GM18907 (cell line): ENCODE results near the gene GAPVD1.
A peak's percentile ranks its signal among the peaks of the same experiment; 100 is the strongest.
"Not testable (repeated sequence)": the region's sequence is repeated elsewhere in the genome, so short reads cannot be mapped to it uniquely, and the experiment has no call there.

Experiments
- ATAC-seq: cut with Tn5 transposase; IDR thresholded peaks from one replicate; pipeline ENCODE4 v1.9.1; 2021; ENCODE audit warnings: mild to moderate bottlenecking, moderate library complexity; ENCODE audit not compliant: unreplicated experiment

GAPVD1 gene

DNA sequence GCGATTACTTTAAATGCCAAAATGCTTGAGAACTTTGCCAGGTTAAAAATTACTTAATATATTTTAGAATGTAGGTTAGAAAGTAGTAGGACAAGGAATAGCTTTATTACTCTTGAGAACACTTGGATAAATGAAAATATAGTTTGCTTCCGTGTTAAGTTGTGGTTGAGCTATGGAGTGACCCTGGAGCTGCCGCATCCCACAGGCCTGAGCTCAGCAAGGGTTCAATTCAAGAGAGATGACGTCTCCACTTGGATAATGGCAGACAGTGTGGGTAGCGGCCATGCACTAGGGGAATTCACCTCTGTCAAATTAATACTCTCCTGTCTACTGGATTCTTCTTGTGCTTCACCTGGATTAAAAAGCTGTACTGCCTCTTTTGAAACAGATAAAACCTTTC, 105.0 kb downstream of the GAPVD1 start:
- ATAC-seq, result no peak

DNA sequence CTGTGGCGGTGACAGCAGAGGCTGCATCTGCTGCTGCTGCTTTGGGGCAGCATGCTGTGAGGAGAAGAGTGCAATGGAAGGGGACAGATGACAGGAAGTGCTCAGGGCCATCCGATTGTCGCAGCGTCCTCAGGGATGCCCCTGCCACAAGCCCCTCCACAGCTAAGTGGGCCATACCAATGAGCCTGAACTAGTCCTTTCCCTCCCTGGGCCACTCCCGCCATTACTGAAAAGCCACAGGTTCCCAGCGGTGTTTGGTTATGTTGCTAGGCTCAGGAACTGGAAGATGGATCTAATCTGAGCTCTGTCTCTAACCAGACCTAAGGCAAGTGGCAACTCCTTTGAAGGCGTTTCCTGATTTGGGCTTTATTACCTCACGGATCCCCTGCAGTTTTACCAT, 109.2 kb downstream of the GAPVD1 start:
- no peak for ATAC-seq

DNA sequence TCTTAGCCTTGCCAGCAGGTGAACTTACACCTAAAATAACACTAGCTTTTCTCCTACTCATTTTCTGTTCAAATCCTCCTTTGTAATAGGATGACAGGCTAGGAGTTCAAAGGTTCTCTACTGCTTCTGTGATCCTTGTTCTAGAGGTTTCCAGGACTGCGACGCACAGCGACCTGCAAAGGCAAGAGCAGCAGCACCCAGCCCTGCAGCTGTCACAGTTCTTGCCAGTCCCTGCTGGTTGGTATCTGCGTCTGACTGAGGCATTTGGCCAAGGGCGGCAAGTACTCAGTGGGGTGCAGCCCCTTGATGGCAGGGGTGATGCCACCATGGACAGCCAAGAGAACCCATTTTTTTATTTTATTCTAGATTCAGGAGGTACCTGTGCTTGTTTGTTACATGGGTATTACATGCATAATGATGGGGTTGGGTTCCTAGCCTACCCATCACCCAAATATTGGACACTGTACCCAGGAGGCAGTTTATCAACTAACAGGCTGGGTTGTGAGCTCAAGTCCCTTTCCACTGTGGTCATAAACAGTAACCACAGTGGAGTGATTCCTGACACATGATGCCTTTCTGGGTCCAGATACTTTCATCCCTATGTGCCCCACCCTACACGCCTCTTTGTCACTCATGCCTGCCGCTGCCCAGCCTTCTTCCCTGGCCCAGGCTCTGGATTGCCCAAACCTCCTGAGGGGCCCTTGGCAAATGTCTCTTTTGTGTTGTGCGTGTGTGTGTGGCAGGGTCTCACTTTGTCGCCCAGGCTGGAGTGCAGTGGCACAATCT, 111.0 kb downstream of the GAPVD1 start:
- ATAC-seq, result no peak

DNA sequence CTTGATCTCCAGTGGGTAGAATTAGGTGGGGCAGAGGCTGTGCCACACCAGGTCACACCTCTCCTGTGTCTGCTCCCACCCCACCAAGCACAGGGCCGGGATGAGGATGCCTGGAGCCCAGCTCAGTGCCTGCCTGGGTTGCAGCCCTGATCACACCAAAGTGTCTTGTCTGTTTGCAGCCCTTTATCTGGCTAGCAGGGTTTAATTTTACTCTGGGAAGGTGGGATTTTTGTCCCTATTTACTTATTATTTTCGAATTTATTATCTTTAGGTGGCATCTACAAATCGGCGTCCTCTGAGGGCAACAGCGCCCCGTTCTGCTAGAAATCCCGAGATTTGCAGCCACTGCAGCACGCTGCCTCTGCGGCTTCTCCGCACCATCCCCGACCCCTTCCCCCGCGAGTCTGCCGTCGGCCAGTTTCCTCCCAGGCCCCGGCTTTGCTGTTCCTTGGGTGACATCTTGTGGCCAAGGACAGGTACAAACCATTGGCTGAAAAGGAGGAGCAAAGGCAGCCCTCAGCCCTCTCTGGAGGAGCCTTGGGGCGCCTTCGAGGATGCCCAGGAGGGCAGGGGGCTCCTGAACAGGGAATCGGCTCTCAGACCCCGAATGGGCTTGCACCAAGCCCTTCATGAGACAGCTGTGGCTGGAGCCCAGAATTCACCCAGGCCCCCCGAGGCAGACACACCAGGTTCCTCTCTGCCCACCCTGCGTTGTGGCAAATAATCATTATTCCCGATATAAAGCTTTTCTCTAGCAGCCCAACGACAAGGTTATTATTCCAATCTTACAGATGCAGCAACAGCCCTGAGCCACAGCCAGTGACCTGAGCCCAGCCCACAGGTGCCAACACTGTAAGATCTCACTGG, 113.0 kb downstream of the GAPVD1 start:
- ATAC-seq, result peak; percentile 65

DNA sequence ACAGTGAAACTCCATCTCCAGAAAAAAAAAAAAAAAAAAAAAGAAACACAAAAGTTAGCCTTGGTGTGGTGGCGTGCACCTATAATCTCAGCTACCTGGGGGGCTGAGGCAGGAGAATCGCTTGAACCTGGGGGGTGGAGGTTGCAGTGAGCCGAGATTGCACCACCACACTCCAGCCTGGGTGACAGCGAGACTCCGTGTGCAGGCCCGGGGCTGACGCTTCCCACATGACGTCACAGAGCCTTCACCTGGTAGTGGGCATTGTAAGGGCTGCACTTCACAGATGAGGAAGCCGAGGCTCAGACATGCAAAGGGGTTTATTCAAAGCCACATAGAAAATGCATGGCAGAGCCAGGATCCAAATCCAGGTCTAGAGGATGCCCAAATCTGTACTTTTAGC, 114.2 kb downstream of the GAPVD1 start:
- ATAC-seq, result no peak

DNA sequence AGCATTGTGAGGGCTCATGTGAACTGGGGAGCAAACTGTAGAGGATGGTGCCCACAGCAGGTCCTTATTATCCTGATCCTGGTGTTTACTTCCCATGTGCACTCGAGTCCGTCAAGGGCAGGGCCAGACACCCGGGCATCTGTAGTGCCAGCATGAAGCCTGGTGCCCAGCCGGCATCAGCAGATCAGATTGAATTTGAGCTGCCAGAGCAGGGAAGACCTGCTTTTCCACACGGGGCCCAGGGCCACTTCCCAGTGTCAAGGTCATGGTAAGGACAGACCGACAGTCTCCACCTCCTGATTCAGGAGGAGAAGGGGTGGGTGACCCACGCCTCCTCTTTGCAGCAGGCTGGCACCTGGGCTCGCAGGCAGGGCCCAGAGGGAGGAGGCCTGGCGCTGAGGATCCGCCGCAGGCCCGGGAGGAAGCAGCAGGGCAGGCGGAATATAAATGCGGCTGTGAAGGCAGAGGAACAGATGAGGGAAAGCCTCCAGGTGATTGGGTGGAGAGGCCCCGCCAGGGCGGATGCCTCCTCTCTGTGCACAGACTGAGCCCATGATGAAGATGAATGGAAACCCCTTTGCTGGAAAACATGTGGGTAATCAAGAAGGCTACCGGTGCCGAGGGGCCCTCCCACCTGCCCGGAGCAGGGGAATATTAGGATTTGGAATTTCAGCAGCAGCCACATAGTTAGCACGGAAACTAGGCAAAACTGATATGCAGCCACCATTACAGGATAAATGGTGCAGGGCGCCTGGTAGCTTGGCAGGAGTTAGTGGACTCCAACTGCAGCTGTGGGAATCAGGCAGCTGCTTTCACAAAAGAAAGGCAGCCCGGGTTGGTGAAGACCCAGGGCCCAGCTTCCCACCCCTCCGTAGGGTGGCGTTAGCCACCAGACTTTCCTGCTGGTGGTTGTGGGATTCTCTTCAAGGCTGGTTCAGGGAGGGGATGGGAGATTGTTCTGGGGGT, 114.9 kb downstream of the GAPVD1 start:
- ATAC-seq, result no peak

DNA sequence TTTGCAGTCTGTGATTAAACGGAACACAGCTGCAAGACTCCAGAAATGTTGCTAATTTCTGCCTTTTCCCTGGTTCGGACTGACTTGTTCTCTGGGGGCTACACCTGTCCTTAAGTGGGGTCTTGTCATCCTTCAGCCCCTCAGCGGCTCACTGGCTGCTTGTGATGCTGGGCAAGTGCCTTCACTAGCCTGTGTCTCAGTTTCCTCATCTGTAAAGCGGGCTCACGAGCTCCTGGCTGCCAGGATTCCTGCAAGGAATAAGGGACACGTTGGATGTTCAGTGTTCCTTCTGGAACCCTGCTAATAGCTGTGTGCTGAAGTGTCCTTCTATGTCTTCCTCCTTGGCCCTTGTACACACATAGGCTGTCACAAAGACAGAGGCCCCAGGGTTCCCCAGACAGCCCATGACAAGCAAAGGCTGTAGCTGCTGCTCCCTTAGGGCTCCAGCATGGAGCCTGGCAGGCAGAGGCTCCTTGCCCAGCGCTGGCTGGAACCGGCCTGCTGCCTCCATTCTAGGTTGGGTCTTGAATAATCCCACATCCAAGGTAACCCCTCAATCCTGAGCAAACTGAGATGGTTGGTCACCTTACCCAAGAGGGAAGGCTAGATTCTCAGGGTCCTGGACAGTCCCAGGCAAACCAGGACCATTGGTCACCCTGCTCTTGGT, 116.1 kb downstream of the GAPVD1 start:
- no peak for ATAC-seq

DNA sequence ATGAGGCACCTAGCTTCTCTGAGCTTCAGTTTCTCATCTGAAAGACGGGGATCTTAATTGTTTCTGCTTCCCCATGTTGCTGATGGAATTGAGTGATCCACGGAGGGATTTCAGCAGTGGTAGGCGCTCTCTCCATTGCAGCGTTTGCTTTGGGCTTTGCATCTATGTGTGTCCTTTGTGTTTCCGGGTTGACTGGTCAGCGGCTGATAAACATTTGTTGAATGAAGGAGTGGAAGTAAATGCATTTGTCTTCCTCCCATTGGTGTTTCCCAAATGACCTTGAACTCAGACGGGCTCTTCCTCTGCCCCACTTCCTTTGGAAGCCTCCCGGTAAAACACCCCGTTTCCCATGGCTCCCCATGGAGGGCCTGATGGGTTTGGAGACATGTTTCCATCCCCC, 117.2 kb downstream of the GAPVD1 start:
- ATAC-seq, result no peak

DNA sequence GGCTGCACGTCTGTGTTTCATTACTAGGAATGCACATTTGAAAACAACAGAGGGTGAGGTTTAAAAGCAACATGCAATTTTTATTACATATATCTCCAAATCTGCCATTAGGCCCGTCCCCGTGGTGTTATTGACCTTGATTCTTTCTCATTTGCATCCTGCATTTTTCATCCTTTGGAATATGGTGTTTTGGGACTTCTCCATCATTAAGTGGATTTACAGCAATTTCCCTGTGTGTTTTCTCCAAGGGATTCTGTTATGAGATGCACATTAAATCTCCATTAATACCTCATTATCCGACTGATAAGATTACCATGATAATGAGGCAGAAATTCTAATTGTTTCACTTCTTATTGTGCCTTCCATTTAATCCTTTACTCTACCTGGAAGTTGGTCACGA, 117.6 kb downstream of the GAPVD1 start:
- no peak for ATAC-seq

DNA sequence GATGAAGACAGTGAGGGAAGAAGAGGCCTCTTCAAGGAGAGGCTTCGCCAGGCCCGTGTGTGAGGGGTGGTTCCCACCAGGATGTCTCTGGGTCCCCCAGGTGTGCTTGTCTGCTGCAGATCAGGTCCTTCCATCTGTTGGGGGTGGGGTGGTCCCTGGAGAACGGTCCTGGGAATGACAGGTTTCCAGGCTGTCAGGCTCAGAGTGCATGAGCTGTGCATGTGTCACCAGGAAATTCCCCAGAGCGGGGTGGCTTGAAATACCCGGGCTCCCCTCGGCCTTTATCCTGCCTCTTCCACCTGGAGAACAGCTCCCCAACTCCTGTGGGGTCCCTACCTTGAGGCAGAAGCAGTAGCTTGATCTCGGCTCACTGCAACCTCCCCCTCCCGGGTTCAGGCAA, 118.8 kb downstream of the GAPVD1 start:
- ATAC-seq, result no peak

DNA sequence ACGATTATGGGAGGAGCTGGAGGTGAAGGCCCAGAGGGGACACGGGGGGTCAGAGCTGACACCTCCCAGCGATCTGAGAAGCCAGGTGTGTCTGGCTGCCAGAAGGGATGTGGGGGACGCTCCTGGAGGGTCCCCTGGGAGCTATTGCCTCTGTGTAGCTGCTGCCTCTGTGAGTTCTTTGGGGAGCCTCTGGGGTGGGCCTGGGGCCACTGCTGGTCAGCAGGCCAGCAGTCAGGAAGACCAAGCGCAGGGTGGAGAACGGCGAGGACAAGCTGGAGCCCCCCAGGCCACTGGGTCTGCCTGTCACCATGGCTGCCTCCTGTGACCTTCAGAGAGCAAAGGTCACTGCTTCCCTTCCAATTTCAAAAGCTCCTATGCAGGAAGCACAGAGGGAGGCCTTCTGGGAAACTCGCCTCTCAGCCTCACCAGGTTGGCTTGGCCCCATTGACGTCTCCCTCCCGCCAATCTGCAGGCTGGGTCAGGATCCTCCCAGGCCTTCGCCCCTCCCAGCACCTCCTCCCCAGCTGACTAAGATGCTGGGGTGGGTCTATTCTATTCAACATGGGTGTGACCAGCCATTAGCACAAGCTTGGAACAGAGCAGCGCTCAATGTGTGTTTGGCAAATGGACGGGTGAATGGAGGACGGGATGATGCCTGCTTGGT, 126.4 kb downstream of the GAPVD1 start:
- ATAC-seq, result no peak

DNA sequence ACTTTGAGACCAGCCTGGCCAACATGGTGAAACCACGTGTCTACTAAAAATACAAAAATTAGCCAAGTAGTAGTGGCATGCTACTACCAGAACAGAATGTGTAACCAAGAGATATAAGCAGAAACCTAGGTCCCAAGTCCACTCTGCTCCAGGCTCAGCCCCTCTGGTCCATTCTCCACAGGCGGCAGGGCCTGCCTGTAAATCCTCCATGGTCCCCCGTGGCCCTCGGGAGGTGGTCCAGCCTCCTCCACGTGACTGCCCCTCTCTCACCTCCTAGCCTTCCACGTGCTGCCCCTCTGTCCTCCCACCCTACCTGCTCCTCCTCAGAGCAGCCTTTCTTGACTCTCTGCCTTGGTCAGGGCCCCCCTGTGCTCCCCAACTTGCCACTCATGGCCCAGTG, 127.4 kb downstream of the GAPVD1 start:
- ATAC-seq, result no peak

DNA sequence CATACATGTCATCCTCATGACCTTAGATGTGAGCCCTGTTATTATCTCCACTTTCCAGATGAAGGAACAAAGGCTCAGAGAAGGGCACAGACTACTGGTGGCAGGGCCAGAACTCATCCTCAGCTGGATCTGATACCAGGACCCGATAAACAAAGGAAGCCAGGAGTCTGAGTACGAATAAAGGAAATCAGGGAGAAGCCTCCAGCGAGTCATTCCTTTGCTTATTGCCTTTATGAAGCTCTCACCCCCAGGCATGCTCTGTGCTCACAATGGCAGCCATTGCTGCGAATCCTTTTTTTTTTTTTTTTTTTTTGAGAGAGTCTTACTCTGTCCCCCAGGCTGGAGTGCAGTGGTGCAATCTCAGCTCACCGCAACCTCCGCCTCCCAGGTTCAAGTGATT, 130.1 kb downstream of the GAPVD1 start:
- ATAC-seq, result no peak

DNA sequence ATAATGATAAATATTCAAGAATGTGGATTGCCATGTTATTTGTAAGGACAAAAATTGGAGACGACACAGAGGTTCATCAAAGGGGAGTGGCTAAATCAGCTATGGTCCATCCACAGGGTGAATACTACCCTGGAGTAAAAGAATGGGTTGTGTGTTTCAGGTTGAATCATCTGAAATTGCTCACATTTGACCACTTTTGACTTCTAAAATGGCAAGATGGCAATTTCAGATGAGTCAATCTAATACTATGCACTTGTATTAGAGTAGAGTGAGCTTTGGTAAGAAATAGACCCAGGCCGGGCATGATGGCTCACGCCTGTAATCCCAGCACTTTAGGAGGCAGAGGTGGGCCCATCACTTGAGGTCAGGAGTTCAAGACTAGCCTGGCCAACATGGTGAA, 131.8 kb downstream of the GAPVD1 start:
- ATAC-seq, result no peak

DNA sequence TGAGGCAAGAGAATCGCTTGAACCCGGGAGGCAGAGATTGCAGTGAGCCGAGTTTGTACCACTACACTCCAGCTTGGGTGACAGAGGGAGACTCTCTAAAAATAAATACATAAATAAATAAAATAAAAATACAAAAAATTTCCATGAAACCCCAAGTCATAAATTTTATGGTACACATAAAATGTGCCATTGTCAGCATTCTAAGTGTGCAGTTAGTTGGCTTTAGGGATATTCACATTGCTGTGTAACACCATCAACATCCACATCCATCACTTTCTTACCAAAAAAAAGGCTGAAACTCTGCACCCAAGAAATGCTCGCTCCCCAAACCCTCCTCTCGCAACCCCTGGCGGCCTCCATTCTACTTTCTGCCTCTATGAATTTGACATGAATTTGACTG, 135.2 kb downstream of the GAPVD1 start:
- no peak for ATAC-seq

DNA sequence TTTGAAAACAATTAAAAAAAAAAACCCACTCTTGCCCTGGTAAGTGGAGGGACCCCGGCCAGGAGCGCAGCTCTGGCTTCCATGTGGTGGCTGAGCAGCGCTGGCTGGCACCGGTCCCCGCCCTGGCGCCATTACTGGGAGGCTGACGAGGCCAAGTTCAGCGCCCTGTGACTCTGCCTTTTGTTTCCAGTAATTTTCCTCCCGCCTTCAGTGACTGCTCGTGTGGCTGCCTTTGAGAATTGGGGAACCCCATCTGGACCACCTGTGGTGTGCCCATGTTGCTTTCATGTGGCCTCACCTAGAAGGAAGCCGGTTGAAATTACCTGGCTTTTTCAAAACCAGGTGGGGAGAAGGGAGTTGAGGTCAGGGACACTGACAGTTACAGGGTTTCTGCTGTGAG, 136.1 kb downstream of the GAPVD1 start:
- no peak for ATAC-seq

DNA sequence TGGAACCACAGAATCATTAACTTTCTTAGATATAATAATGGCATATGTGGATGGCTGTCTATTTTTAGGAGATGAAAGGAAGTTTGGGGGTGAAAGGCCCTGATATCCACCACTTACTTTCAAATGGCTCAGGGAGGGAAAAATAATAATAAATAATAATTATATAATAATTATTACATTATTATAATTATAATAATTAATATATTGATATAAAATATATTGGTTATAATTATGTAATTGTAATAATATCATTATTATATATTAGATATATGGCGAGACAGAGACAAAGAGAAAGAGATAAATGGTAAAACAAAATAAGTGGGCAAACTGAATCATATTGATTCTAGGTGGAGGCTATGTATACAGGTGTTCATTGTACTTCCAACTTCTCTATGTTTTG, 136.6 kb downstream of the GAPVD1 start:
- no peak for ATAC-seq

DNA sequence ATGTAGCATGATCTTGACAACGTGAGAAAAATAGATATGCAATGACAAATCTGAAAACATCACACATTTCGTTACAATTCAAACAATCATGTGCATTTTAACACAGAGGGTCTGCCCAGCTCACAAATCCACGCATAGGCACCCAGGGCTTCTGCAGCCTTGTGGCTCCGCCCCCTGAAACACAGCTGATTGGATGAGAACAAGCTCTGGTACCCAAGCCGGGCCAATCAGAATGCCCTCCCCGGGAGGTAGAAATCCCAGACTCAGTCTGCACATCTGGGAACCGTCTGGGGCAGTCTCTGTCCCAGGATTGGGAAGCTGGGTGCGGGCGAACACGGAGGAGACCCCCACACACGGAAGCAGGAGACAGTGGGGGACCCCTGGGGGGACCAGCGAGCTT, 137.5 kb downstream of the GAPVD1 start:
- ATAC-seq, result no peak

DNA sequence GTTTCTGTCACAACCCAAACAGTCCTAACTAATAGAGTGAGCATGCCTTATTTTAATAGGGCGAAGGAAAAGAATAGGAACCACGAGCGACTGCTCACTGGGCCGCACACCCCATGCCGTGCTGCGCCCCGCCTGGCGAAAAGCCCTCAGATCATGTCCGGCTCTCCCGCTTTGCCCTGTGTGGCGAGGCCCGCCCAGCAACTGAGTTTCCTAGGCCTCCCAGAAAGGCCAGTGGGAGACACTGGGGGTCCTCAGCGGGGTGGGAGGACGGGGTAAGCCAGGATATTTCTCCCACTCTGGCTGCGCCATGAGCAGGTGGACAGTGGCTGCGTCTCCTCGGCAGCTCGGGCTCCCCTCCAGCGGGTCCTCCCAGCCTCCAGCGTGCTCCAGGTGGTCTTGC, 138.0 kb downstream of the GAPVD1 start:
- ATAC-seq, result no peak

DNA sequence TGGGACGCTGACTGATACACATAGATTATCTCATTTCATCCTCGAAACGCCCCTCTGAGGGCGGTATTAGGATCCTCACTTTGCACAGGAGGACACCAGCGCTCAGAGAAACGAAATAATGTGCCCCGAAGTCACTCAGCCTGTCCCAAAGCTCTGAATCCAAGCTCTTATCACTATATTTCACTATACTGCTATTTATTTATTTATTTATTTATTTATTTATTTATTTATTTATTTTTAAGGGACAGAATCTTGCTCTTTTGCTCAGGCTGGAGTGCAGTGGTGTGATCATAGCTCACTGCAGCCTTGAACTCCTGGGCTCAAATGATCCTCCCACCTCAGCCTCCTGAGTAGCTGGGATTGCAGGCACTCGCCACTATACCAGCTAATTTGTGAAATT, 138.6 kb downstream of the GAPVD1 start:
- ATAC-seq, result not testable (repeated sequence)
